Spleen (tissue), 7 donors: ENCODE results near the gene WDR44.
"Not testable (repeated sequence)": the region's sequence is repeated elsewhere in the genome, so short reads cannot be mapped to it uniquely, and the experiment has no call there.

ENCODE experiments used
- POLR2AphosphoS5 ChIP-seq, 3 donors: sonication (generic); formaldehyde crosslinking; IDR thresholded peaks; one replicate each; pipeline ENCODE4 v1.5.1; 2017; ENCODE audit warnings: antibody characterized with exemption in 3 of 3
- TF ChIP-seq, protein P1 (sequence below), 11 experiments: fragments of 200-600 bp in 7 of 11; fragments of 450-650 bp in 4 of 11; sonication (generic) in 4 of 11; IDR thresholded peaks in 8 of 11; conservative IDR thresholded peaks in 3 of 11; 1 replicate in 7 of 11; 2 replicates in 4 of 11; pipeline versions ENCODE4 v1.4.0 to v1.8.0; 2016 to 2021; ENCODE audit warnings: antibody characterized with exemption in 11 of 11, inconsistent platforms in 4 of 11, mild to moderate bottlenecking in 1 of 11
- donor health status: DM: no; HTN: no; CAD: no; lungs with moderate emphysema.
- donor health status: DM: no; HTN: no; CAD: no.
- donor health status: DM: no; HTN: no; CAD: no.

DNA sequence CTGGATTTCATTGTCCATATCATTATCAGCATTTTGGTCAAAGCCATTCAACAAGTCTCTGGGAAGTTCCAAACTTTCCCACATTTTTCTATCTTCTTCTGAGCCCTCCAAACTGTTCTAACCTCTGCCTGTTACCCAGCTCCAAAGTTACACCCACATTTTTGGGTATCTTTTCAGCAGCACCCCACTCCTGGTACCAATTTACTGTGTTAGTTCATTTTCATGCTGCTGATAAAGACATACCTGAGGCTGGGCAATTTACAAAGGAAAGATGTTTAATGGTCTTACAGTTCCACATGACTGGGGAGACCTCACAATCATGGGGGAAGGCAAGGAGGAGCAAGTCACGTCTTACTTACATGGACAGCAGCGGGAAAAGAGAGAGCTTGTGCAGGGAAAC lies 40.1 kb upstream of the WDR44 start:
- TF ChIP-seq POLR2AphosphoS5 (IDR thresholded peaks at IDR 0.05) = not testable (repeated sequence)
- TF ChIP-seq, protein P1, sequence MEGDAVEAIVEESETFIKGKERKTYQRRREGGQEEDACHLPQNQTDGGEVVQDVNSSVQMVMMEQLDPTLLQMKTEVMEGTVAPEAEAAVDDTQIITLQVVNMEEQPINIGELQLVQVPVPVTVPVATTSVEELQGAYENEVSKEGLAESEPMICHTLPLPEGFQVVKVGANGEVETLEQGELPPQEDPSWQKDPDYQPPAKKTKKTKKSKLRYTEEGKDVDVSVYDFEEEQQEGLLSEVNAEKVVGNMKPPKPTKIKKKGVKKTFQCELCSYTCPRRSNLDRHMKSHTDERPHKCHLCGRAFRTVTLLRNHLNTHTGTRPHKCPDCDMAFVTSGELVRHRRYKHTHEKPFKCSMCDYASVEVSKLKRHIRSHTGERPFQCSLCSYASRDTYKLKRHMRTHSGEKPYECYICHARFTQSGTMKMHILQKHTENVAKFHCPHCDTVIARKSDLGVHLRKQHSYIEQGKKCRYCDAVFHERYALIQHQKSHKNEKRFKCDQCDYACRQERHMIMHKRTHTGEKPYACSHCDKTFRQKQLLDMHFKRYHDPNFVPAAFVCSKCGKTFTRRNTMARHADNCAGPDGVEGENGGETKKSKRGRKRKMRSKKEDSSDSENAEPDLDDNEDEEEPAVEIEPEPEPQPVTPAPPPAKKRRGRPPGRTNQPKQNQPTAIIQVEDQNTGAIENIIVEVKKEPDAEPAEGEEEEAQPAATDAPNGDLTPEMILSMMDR (IDR thresholded peaks at IDR 0.05 in 8 of 11, conservative IDR thresholded peaks at IDR 0.05 in 3 of 11) = not testable (repeated sequence)
